ENCODE data around the gene ZNF236. TPM values are rescaled to one million over a fixed set of nuclear protein-coding genes. Genes with fewer than 3 reads are reported as not detected.

Gene ZNF236
- total and polyA plus RNA-seq, 2 of the 8 experiments (the other 6 are each of a cell fraction or from before 2014, with no cell fraction given): 6.7 to 14.5 TPM

- TF ChIP-seq, protein P1, sequence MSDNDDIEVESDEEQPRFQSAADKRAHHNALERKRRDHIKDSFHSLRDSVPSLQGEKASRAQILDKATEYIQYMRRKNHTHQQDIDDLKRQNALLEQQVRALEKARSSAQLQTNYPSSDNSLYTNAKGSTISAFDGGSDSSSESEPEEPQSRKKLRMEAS (IDR thresholded peaks at IDR 0.05): peak; percentile 48
These were observed 160.7 kb downstream of the ZNF236 start (continued) for GRCh38 chr18:76982841-76983583.

Data from H1 (cell line).